Muscle of leg (tissue), 11 donors: ENCODE results near the gene PLXNA3. TPM values are rescaled to one million over a fixed set of nuclear protein-coding genes. Genes with fewer than 3 reads are reported as not detected.

ENCODE experiments used
- DNase-seq: peaks from one replicate; pipeline ENCODE4 v3.0.0; 2013
- H3K27ac ChIP-seq: one replicate; pipeline ENCODE4 v1.5.1; 2013; ENCODE audit warnings: mild to moderate bottlenecking, low read length, control low read depth
- H3K27me3 ChIP-seq: one replicate; pipeline ENCODE4 v1.6.1; 2013; ENCODE audit warnings: low read length; ENCODE audit not compliant: control insufficient read depth, insufficient read depth
- H3K36me3 ChIP-seq: one replicate; pipeline ENCODE4 v1.6.1; 2013; ENCODE audit warnings: low read length; ENCODE audit not compliant: control insufficient read depth, insufficient read depth
- H3K4me1 ChIP-seq: one replicate; pipeline ENCODE4 v1.6.1; 2013; ENCODE audit warnings: low read length; ENCODE audit not compliant: control insufficient read depth, insufficient read depth
- H3K4me3 ChIP-seq: one replicate; pipeline ENCODE4 v1.5.1; 2013; ENCODE audit warnings: low read length, control low read depth
- H3K9me3 ChIP-seq: replicated peaks from 2 replicates; pipeline ENCODE4 v1.6.1; 2013; ENCODE audit warnings: low read depth, low read length; ENCODE audit not compliant: control insufficient read depth
- WGBS: methylation state at CpG from one replicate; pipeline ENCODE4 v1.1.5; 2013; ENCODE audit warnings: missing lambda C conversion rate; ENCODE audit not compliant: insufficient coverage; 5-methylcytosine and 5-hydroxymethylcytosine counted together
- polyA plus RNA-seq, 8 donors: library from polyadenylated mRNA; unstranded; fragments of 120-200 nt; gene quantifications; one replicate each; pipeline versions ENCODE4 v1.2.1 to v1.2.3, GENCODE V29; 2013; ENCODE audit warnings: inconsistent platforms in 1 of 8, low replicate concordance in 1 of 8; ENCODE audit not compliant: insufficient read length in 8 of 8, insufficient read depth in 1 of 8
- total RNA-seq: library from RNA; stranded (reverse); fragments of 120-200 nt; gene quantifications from one replicate; pipeline ENCODE4 v1.2.4, GENCODE V29; 2013

PLXNA3 gene
- total and polyA plus RNA-seq, 9 donors: 7.4 to 48.1 (median 38.8) TPM

DNA sequence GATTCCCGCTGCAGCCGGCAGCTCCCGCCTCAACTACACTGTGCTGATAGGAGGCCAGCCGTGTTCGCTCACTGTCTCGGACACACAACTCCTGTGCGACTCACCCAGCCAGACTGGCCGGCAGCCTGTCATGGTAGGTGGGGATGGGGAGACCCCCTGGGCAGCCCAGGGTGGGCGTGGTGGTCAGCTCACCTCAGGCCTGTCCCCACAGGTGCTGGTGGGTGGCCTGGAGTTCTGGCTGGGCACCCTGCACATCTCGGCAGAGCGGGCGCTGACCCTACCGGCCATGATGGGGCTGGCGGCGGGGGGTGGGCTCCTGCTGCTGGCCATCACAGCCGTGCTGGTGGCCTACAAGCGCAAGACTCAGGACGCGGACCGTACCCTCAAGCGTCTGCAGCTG lies 9.5 kb downstream of the PLXNA3 start:
- Histone ChIP-seq H3K27me3 (no peaks in the 10 kb centered on the region), H3K36me3 (peaks cover 60% of the 10 kb centered on the region), H3K4me3 (no peak overlapping the region), H3K9me3 (peaks cover 3% of the 10 kb centered on the region), H3K4me1 (no peaks in the 10 kb centered on the region), H3K27ac (no peak overlapping the region)
- 91% methylated on average over 18 of the region's 21 CpGs for WGBS
- no peak for DNase-seq

DNA sequence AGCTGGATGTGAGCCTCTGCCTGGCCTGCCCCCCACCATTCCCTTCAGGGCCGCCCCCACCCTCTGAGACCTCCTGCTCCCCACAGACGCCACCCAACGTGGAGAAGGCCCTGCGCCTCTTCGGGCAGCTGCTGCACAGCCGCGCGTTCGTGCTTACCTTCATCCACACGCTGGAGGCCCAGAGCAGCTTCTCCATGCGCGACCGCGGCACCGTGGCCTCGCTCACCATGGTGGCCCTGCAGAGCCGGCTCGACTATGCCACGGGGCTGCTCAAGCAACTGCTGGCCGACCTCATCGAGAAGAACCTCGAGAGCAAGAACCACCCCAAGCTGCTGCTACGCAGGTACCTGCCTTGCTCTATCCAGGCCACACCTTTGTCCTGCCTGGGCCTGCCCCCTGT lies 10.1 kb downstream of the PLXNA3 start:
- no peak overlapping the region for H3K27ac ChIP-seq
- WGBS: 93% methylated on average over 23 of the region's 23 CpGs
- peaks cover 53% of the 10 kb centered on the region for H3K36me3 ChIP-seq
- H3K27me3 ChIP-seq: no peaks in the 10 kb centered on the region
- no peak overlapping the region for H3K4me3 ChIP-seq
- H3K9me3 ChIP-seq: peaks cover 2% of the 10 kb centered on the region
- no peak for DNase-seq
- no peaks in the 10 kb centered on the region for H3K4me1 ChIP-seq

DNA sequence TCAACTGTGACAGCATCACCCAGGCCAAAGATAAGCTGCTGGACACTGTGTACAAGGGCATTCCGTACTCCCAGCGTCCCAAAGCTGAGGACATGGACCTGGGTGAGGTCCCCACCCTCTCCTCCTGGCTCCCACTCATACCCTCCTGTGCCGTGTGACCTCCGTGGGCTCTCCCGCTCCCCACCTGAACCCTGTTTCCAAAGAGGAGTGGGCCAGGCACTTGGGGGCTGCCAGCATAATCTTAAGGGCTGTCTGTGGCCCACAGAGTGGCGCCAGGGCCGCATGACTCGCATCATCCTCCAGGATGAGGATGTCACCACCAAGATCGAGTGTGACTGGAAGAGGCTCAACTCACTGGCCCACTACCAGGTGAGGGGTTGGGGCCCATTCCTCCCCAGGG lies 11.0 kb downstream of the PLXNA3 start:
- H3K4me1 ChIP-seq: no peaks in the 10 kb centered on the region
- H3K27ac ChIP-seq: no peak overlapping the region
- H3K27me3 ChIP-seq: no peaks in the 10 kb centered on the region
- H3K4me3 ChIP-seq: no peak overlapping the region
- DNase-seq: no peak
- H3K9me3 ChIP-seq: peaks cover 2% of the 10 kb centered on the region
- WGBS: 92% methylated on average over 8 of the region's 9 CpGs
- H3K36me3 ChIP-seq: peaks cover 53% of the 10 kb centered on the region

DNA sequence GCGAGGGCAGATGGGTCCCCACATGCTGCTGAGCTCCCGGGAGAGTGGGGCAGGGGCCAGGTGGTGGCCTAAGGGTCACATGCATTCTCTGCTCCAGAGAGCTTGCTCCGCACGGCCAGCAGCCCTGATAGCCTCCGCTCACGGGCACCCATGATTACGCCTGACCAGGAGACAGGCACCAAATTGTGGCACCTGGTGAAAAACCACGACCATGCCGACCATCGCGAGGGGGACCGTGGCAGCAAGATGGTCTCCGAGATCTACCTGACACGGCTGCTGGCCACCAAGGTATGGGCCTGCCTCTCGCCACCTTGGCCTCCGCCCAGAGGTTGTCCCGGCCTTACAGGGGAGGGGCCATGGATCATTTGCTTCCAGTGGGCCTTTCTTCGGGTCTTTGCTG lies 11.8 kb downstream of the PLXNA3 start:
- no peak overlapping the region for H3K4me3 ChIP-seq
- peaks cover 2% of the 10 kb centered on the region for H3K9me3 ChIP-seq
- H3K27me3 ChIP-seq: no peaks in the 10 kb centered on the region
- H3K4me1 ChIP-seq: no peaks in the 10 kb centered on the region
- WGBS: 92% methylated on average over 15 of the region's 18 CpGs
- no peak for DNase-seq
- no peak overlapping the region for H3K27ac ChIP-seq
- peaks cover 46% of the 10 kb centered on the region for H3K36me3 ChIP-seq

DNA sequence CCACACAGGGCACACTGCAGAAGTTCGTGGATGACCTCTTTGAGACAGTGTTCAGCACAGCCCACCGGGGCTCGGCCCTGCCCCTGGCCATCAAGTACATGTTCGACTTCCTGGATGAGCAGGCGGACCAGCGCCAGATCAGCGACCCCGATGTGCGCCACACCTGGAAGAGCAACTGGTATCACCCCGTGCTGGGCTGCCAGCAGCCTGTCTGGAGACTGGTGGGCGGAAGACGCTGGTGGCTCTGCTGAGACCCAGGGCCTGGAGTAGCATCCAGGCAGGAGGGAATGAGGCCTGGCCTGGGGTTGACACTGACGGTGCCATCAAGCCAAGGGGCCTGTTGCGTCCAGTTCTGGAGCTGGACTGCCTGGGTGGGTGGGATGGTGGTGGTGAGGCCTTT lies 12.4 kb downstream of the PLXNA3 start:
- H3K27ac ChIP-seq: no peak overlapping the region
- H3K4me3 ChIP-seq: no peak overlapping the region
- peaks cover 2% of the 10 kb centered on the region for H3K9me3 ChIP-seq
- H3K4me1 ChIP-seq: no peaks in the 10 kb centered on the region
- no peaks in the 10 kb centered on the region for H3K27me3 ChIP-seq
- no peak for DNase-seq
- WGBS: 88% methylated on average over 14 of the region's 14 CpGs
- peaks cover 41% of the 10 kb centered on the region for H3K36me3 ChIP-seq

DNA sequence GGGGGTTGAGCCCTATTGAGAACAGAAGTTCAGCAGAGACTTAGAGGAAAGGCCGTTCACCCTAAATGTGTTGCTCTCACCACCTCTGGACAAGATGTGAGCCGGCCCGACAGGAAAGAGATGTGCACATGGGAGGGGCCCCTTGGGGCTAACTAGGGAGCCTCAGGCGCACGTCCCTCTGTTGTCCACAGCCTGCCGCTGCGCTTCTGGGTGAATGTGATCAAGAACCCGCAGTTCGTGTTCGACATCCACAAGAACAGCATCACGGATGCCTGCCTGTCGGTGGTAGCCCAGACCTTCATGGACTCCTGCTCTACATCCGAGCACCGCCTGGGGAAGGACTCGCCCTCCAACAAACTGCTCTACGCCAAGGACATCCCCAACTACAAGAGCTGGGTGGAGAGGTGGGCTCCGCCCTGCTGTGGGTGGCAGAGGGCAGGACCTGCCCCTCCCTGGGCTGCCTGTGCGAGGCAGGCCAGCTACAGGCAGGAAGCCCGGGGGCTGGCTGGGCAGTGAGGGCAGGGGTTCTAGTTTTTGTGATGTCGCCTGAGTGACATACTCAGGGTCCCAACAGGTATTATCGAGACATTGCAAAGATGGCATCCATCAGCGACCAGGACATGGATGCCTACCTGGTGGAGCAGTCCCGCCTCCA lies 13.0 kb downstream of the PLXNA3 start:
- no peaks in the 10 kb centered on the region for H3K4me1 ChIP-seq
- no peak for DNase-seq
- 90% methylated on average over 16 of the region's 23 CpGs for WGBS
- H3K9me3 ChIP-seq: peaks cover 2% of the 10 kb centered on the region
- H3K4me3 ChIP-seq: no peak overlapping the region
- no peaks in the 10 kb centered on the region for H3K27me3 ChIP-seq
- H3K27ac ChIP-seq: no peak overlapping the region
- peaks cover 39% of the 10 kb centered on the region for H3K36me3 ChIP-seq

DNA sequence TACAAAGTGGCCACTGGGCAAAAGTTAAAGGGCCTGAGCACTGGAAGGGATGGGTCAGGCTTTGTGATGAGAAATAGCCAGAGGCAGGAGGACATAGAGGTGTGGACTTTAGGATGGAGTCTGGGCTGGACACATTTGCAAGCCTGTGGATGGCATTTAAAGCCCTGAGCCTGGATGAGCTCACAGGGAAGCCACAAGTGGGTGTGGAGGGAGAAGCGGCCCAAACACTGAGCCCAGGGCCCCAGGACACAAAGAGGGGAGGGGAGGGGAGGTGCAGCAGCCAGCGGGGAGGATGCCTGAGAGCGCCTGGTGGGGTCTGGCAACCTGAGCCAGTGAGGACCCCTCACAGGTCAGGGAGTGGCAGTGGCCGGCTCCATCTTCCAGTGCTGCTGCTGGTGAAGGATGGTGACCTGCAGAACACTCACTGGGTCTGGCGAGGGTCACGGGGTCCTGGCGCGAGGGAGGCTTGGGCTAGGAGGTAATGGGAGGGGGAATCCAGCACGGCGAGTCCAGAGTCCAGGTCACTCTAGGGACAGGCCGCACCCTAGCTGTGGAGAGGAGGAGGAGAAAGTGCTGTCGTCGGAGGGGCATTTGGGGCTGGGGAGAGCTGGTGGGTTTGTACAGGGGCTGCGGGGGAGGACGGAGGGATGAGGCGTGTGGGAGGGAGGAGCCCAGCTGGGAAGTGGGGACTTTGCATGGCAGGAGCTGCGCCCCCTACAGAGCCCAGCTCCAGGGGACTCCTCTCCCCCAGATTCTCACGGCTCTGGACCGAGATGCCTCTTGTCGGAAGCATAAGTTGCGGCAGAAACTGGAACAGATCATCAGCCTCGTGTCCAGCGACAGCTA lies 14.0 kb downstream of the PLXNA3 start:
- DNase-seq: no peak
- H3K36me3 ChIP-seq: peaks cover 34% of the 10 kb centered on the region
- 78% methylated on average over 17 of the region's 23 CpGs for WGBS
- no peak overlapping the region for H3K4me3 ChIP-seq
- H3K27me3 ChIP-seq: no peaks in the 10 kb centered on the region
- no peaks in the 10 kb centered on the region for H3K4me1 ChIP-seq
- no peak overlapping the region for H3K27ac ChIP-seq
- H3K9me3 ChIP-seq: peaks cover 2% of the 10 kb centered on the region

DNA sequence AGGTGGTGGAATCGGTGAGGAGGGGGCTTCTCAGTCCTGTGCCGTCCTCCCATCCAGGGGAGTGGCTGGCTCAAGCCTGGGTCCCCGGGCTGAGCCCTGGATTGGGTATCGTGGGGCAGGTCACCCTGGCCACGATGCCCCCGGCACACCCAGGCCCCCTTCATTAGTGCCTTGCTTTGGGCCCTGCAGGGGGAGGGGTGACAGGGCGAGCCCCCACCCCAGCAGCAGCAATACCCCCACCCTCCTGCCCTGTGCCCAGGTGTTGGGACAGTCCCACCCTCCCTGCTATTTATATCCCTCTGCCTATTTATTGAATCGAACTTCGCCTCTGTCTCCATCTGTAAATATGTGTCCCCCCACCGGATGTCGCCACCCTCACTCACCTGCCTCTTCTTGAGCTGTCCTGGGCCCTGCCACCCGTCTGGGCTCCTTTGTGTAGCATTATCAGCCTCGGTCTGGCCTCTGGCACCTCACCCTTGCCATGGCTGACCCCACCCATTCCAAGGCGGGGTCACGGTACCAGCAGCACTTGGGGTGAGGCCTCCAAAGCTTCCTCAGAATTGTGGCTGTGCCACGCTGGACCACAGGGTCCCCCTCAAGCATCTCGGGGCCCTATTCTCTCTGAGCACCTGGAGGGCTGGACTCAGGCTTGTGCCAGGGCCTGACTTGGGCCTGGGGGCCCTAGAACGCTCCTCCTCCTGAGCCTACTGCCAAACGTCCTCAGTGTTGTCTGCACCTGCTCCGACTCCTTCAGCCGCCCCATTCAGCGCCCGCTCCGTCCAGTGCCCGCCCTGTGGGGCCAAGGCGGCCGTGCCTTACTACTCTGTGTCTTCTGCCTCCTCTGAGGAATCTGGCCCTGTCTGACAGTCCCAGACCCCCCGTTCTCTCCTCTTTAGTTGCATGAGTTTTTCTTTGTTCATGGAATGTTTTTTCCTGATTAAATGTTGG lies 14.9 kb downstream of the PLXNA3 start:
- WGBS: 77% methylated on average over 24 of the region's 28 CpGs
- H3K27me3 ChIP-seq: no peaks in the 10 kb centered on the region
- no peak overlapping the region for H3K27ac ChIP-seq
- DNase-seq: no peak
- H3K36me3 ChIP-seq: peaks cover 31% of the 10 kb centered on the region
- no peak overlapping the region for H3K4me3 ChIP-seq
- peaks cover 3% of the 10 kb centered on the region for H3K4me1 ChIP-seq
- H3K9me3 ChIP-seq: peaks cover 2% of the 10 kb centered on the region

DNA sequence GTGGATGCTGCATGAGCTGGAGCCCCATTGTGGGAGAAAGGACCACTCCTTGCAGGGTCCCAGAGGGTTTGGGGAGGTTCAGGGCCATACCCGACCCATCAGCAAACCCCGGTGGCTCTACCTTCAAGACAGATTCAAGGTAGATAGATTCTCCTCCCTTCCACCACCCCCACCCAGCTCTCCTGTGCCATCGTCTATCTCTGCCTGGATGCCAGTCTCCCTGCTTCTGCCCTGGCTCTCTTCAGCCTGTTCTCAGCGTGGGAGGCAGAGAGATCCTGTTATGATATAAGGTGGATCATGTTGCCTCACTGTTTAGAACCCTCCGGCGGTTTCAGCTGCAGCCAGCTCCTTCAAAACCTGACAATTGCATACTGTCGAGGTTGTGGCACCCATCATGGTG lies 15.6 kb downstream of the PLXNA3 start:
- H3K4me1 ChIP-seq: peaks cover 7% of the 10 kb centered on the region
- peaks cover 24% of the 10 kb centered on the region for H3K36me3 ChIP-seq
- no peak overlapping the region for H3K4me3 ChIP-seq
- 89% methylated on average over 1 of the region's 7 CpGs for WGBS
- no peak for DNase-seq
- H3K27ac ChIP-seq: no peak overlapping the region
- H3K9me3 ChIP-seq: peaks cover 2% of the 10 kb centered on the region
- no peaks in the 10 kb centered on the region for H3K27me3 ChIP-seq

DNA sequence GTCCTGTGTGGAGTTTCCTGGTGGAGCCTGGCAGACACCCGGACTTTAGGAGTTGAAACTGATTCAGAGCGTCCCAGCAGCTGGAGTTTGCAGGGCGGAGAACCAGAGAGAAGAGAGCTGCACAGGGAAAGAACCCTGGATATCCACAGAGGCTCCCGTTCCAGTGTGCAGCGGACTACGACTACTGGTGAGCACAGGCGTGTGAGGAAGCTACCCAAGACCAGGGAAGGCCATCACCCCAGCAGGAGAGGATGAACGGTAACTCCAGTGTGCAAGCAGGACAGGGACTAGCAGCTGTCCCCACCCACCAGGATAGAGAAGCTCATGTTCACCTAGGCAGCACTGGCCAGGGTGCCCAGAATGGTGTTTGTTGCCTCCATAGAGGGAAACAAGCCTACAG lies 18.7 kb downstream of the PLXNA3 start:
- H3K4me1 ChIP-seq: peaks cover 13% of the 10 kb centered on the region
- no peaks in the 10 kb centered on the region for H3K27me3 ChIP-seq
- DNase-seq: no peak
- no peak overlapping the region for H3K27ac ChIP-seq
- no peak overlapping the region for H3K4me3 ChIP-seq
- H3K36me3 ChIP-seq: no peaks in the 10 kb centered on the region
- no peaks in the 10 kb centered on the region for H3K9me3 ChIP-seq
- 76% methylated on average over 8 of the region's 8 CpGs for WGBS
